B cell (primary cell): ENCODE data around the gene NPEPPS.

Experiments
- EZH2 ChIP-seq: IDR thresholded peaks from 2 replicates; pipeline ENCODE4 v1.6.1; 2012; ENCODE audit warnings: borderline replicate concordance, low read depth, mild to moderate bottlenecking, moderate library complexity, low read length; ENCODE audit not compliant: insufficient read depth, poor library complexity, severe bottlenecking
- TF ChIP-seq, protein P1 (sequence below): fragments of 200-600 bp; IDR thresholded peaks from one replicate; pipeline ENCODE4 v1.8.0; 2022; ENCODE audit warnings: antibody characterized with exemption, mild to moderate bottlenecking

DNA sequence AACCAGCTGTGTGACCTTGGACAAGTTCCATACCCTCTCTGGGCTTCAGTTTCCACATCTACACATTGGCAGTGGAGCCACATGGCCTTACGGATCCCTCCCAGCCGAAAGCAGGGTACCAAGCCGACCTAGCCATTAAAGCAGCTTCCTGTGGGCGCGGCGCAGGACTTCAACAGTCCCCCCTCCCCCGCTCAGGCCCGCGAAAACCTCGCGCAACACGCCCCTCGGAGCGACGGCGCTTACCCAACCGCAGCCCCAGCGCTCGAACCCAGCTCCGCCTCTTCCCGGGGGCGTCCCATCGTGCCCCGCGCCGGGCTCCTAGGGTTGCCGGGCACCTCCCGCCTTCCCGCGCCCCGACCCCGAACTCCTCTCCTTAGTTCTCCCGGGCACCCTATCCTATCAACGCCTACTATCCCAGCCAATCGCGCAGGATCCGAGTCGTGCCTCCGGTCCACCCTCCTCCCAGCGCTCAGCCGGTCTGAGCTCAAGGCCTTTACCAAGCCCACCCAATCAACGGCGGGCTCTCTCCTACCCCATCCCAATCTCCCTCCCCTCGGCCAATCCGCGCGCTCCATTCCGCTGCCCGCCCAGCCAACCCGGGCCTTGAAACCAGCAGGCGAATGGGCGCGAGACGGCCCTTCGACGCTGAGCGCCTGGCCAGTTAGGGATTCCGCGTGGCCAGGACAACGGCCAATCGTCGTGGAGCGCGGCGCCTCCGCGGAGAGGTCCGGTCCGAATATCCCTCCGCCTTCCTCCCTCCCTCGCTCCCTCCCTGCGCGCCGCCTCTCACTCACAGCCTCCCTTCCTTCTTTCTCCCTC, 118.5 kb downstream of the NPEPPS start, which contains the start of gene KPNB1:
- TF ChIP-seq, protein P1, sequence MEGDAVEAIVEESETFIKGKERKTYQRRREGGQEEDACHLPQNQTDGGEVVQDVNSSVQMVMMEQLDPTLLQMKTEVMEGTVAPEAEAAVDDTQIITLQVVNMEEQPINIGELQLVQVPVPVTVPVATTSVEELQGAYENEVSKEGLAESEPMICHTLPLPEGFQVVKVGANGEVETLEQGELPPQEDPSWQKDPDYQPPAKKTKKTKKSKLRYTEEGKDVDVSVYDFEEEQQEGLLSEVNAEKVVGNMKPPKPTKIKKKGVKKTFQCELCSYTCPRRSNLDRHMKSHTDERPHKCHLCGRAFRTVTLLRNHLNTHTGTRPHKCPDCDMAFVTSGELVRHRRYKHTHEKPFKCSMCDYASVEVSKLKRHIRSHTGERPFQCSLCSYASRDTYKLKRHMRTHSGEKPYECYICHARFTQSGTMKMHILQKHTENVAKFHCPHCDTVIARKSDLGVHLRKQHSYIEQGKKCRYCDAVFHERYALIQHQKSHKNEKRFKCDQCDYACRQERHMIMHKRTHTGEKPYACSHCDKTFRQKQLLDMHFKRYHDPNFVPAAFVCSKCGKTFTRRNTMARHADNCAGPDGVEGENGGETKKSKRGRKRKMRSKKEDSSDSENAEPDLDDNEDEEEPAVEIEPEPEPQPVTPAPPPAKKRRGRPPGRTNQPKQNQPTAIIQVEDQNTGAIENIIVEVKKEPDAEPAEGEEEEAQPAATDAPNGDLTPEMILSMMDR, result no peak
- TF ChIP-seq EZH2, result no peak
